Mesothelial cell of epicardium (in vitro differentiated cells): Measurements from ENCODE around the gene ATG5. TPM values are rescaled to one million over a fixed set of nuclear protein-coding genes. Genes with fewer than 3 reads are reported as not detected.
"Not testable (repeated sequence)": the region's sequence is repeated elsewhere in the genome, so short reads cannot be mapped to it uniquely, and the experiment has no call there.

ENCODE experiments used
- DNase-seq, 2 experiments: peaks; one replicate each; pipeline ENCODE4 v3.0.0; 2021; ENCODE audit warnings: low spot score in 2 of 2; ENCODE audit not compliant: unreplicated experiment in 2 of 2
- H3K27ac Mint-ChIP-seq: 2 replicates; pipeline ENCODE4 v1.8.0; 2021; ENCODE audit warnings: mixed read lengths
- H3K27me3 Mint-ChIP-seq: 2 replicates; pipeline ENCODE4 v1.8.0; 2021; ENCODE audit warnings: low read depth, mixed read lengths
- H3K36me3 Mint-ChIP-seq: 2 replicates; pipeline ENCODE4 v1.8.0; 2021; ENCODE audit warnings: mixed read lengths
- H3K4me1 Mint-ChIP-seq: 2 replicates; pipeline ENCODE4 v1.8.0; 2021; ENCODE audit warnings: mixed read lengths
- H3K4me3 Mint-ChIP-seq: 2 replicates; pipeline ENCODE4 v1.8.0; 2021; ENCODE audit warnings: mild to moderate bottlenecking, moderate library complexity, mixed read lengths
- H3K9me3 Mint-ChIP-seq: 2 replicates; pipeline ENCODE4 v1.8.0; 2021; ENCODE audit warnings: mixed read lengths
- CTCF ChIP-seq: fragments of 200-600 bp; sonication (generic); IDR thresholded peaks from one replicate; pipeline ENCODE4 v1.5.0; 2021; ENCODE audit warnings: antibody characterized with exemption; ENCODE audit not compliant: unreplicated experiment
- total RNA-seq: library from RNA; stranded (reverse); gene quantifications from 3 replicates; pipeline ENCODE4 v1.2.1, GENCODE V29; 2021

ATG5 gene
- total RNA-seq, 1 donor from 2014 or later: 33.0 TPM

GRCh38 chr6:106264433-106264832 is 61.1 kb downstream of the ATG5 start:
- Mint-ChIP-seq H3K9me3 (peaks cover 48% of the 10 kb centered on the region), H3K4me1 (peaks cover 10% of the 10 kb centered on the region), H3K36me3 (peaks cover 62% of the 10 kb centered on the region)
- H3K27ac Mint-ChIP-seq, DNase-seq, H3K4me3 Mint-ChIP-seq, H3K27me3 Mint-ChIP-seq: not testable (repeated sequence)

- not testable (repeated sequence) for H3K9me3 Mint-ChIP-seq, H3K27ac Mint-ChIP-seq, DNase-seq, H3K4me3 Mint-ChIP-seq, H3K27me3 Mint-ChIP-seq
- Mint-ChIP-seq H3K4me1 (peaks cover 17% of the 10 kb centered on the region), H3K36me3 (peaks cover 20% of the 10 kb centered on the region)
Measured at GRCh38 chr6:106259748-106260147, 65.8 kb downstream of the ATG5 start.

GRCh38 chr6:106258726-106259125 is 66.8 kb downstream of the ATG5 start:
- peaks cover 22% of the 10 kb centered on the region for H3K4me1 Mint-ChIP-seq
- peaks cover 11% of the 10 kb centered on the region for H3K36me3 Mint-ChIP-seq
- TF ChIP-seq CTCF: no peak
- DNase-seq: no peak
- H3K9me3 Mint-ChIP-seq: no peaks in the 10 kb centered on the region
- no peaks in the 10 kb centered on the region for H3K27me3 Mint-ChIP-seq
- no peak overlapping the region for H3K4me3 Mint-ChIP-seq
- H3K27ac Mint-ChIP-seq: no peak overlapping the region

GRCh38 chr6:106257195-106257594 is 68.4 kb downstream of the ATG5 start:
- Mint-ChIP-seq H3K4me3 (no peak overlapping the region), H3K36me3 (peaks cover 3% of the 10 kb centered on the region), H3K4me1 (peaks cover 36% of the 10 kb centered on the region), H3K9me3 (no peaks in the 10 kb centered on the region), H3K27ac (no peak overlapping the region), H3K27me3 (no peaks in the 10 kb centered on the region)
- no peak for TF ChIP-seq CTCF
- DNase-seq: no peak

- H3K4me3 Mint-ChIP-seq: no peak overlapping the region
- TF ChIP-seq CTCF: no peak
- no peaks in the 10 kb centered on the region for H3K27me3 Mint-ChIP-seq
- no peaks in the 10 kb centered on the region for H3K9me3 Mint-ChIP-seq
- peaks cover under 1% of the 10 kb centered on the region for H3K36me3 Mint-ChIP-seq
- H3K27ac Mint-ChIP-seq: no peak overlapping the region
- peaks cover 32% of the 10 kb centered on the region for H3K4me1 Mint-ChIP-seq
- no peak for DNase-seq
Measured at GRCh38 chr6:106256201-106256968, 69.2 kb downstream of the ATG5 start.

GRCh38 chr6:106255306-106255705 is 70.3 kb downstream of the ATG5 start:
- no peak for DNase-seq
- no peak for TF ChIP-seq CTCF
- no peaks in the 10 kb centered on the region for H3K27me3 Mint-ChIP-seq
- H3K9me3 Mint-ChIP-seq: no peaks in the 10 kb centered on the region
- no peak overlapping the region for H3K4me3 Mint-ChIP-seq
- H3K4me1 Mint-ChIP-seq: peaks cover 25% of the 10 kb centered on the region
- H3K27ac Mint-ChIP-seq: no peak overlapping the region
- H3K36me3 Mint-ChIP-seq: no peaks in the 10 kb centered on the region
